HG03521 (cell line): ENCODE results near the gene MT1G.
"Not testable (repeated sequence)": the region's sequence is repeated elsewhere in the genome, so short reads cannot be mapped to it uniquely, and the experiment has no call there.

Experiments used
- ATAC-seq: cut with Tn5 transposase; IDR thresholded peaks from one replicate; pipeline ENCODE4 v1.9.1; 2021; ENCODE audit warnings: mild to moderate bottlenecking, moderate library complexity; ENCODE audit not compliant: unreplicated experiment

MT1G gene

GRCh38 chr16:56637814-56638750 lies 29.8 kb downstream of the MT1G start, which contains the start of gene MT1A:
TSS of gene MT1A (plus strand) at chr16:56638666. CDS start at chr16:56638739, 73 bp downstream.
- ATAC-seq = no peak

- no peak for ATAC-seq
Measured at GRCh38 chr16:56636616-56637413, 31.1 kb downstream of the MT1G start.

- no peak for ATAC-seq
Measured at GRCh38 chr16:56635441-56635967, 32.4 kb downstream of the MT1G start.

GRCh38 chr16:56634715-56635440 lies 33.0 kb downstream of the MT1G start:
- ATAC-seq = no peak

- ATAC-seq = no peak
Measured at GRCh38 chr16:56633535-56633934, 34.3 kb downstream of the MT1G start.

- ATAC-seq = no peak
Measured at GRCh38 chr16:56632848-56633365, 35.0 kb downstream of the MT1G start.

- ATAC-seq = no peak
Measured at GRCh38 chr16:56632156-56632847, 35.6 kb downstream of the MT1G start, which contains the start of gene MT1M. TSS of gene MT1M (plus strand) at chr16:56632659. CDS start at chr16:56632732, 73 bp downstream.

GRCh38 chr16:56631832-56632155 lies 36.1 kb downstream of the MT1G start:
- ATAC-seq = no peak

- ATAC-seq = no peak
Measured at GRCh38 chr16:56631197-56631596, 36.7 kb downstream of the MT1G start.

GRCh38 chr16:56630134-56630533 lies 37.7 kb downstream of the MT1G start:
- ATAC-seq = peak; percentile 57

- no peak for ATAC-seq
Measured at GRCh38 chr16:56629531-56629930, 38.3 kb downstream of the MT1G start.

GRCh38 chr16:56628486-56629350 lies 39.1 kb downstream of the MT1G start:
- no peak for ATAC-seq

- ATAC-seq = no peak
Measured at GRCh38 chr16:56626685-56627084, 41.2 kb downstream of the MT1G start.

- no peak for ATAC-seq
Measured at GRCh38 chr16:56625943-56626654, 41.8 kb downstream of the MT1G start.

GRCh38 chr16:56625140-56625942 lies 42.5 kb downstream of the MT1G start, which contains the start of gene MT1E:
TSS of gene MT1E (plus strand) at chr16:56625781. CDS start at chr16:56625852, 71 bp downstream.
- peak; percentile 55 for ATAC-seq

GRCh38 chr16:56623637-56624036 lies 44.2 kb downstream of the MT1G start:
- ATAC-seq = no peak

GRCh38 chr16:56623184-56623583 lies 44.7 kb downstream of the MT1G start:
- not testable (repeated sequence) for ATAC-seq
